Transverse colon (tissue), 4 donors: ENCODE results near the gene TIMM22.

Experiments
- CTCF ChIP-seq, 5 experiments: fragments of 200-600 bp in 3 of 5; fragments of 450-650 bp in 2 of 5; sonication (generic) in 3 of 5; IDR thresholded peaks; 1 replicate in 2 of 5; 2 replicates in 3 of 5; pipeline ENCODE4 v1.5.1; 2016 to 2017; ENCODE audit warnings: antibody characterized with exemption in 5 of 5, inconsistent platforms in 3 of 5, mild to moderate bottlenecking in 2 of 5, moderate library complexity in 1 of 5
- POLR2AphosphoS5 ChIP-seq, 3 donors: sonication (generic); formaldehyde crosslinking; IDR thresholded peaks; one replicate each; pipeline ENCODE4 v1.6.1; 2016; ENCODE audit warnings: antibody characterized with exemption in 3 of 3

GRCh38 chr17:1033503-1033902, 36.6 kb downstream of the TIMM22 start:
- TF ChIP-seq CTCF (IDR thresholded peaks at IDR 0.05), result no peak
- TF ChIP-seq POLR2AphosphoS5 (IDR thresholded peaks at IDR 0.05), result no peak
